ENCODE measurements around the gene DEPDC4. TPM values are rescaled to one million over a fixed set of nuclear protein-coding genes. Genes with fewer than 3 reads are reported as not detected.

The DEPDC4 gene
- total RNA-seq, 1 experiment from 2014 or later: 3.2 TPM

DNA sequence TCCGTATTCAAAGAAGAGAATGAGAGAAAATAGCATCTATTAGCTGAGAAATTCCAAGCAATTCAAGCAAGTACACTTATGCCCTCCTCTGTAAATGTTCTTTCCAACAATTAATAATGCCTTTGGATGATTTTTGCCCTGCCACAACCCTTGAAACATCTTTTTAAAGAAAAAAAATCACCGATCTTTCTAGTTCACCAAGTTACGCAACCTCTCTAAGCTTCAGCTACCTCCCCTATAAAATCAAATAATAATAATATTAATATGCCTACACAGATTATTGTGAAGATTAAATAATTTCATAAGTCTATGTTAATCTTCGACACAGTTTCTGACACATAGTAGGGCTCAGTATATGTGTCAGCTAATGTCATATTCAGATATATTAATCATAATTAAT, 19.1 kb downstream of the DEPDC4 start:
- H3K14ac ChIP-seq (ENCODE audit: insufficient read depth, low read length): no peak overlapping the region
- TF ChIP-seq, protein P1, sequence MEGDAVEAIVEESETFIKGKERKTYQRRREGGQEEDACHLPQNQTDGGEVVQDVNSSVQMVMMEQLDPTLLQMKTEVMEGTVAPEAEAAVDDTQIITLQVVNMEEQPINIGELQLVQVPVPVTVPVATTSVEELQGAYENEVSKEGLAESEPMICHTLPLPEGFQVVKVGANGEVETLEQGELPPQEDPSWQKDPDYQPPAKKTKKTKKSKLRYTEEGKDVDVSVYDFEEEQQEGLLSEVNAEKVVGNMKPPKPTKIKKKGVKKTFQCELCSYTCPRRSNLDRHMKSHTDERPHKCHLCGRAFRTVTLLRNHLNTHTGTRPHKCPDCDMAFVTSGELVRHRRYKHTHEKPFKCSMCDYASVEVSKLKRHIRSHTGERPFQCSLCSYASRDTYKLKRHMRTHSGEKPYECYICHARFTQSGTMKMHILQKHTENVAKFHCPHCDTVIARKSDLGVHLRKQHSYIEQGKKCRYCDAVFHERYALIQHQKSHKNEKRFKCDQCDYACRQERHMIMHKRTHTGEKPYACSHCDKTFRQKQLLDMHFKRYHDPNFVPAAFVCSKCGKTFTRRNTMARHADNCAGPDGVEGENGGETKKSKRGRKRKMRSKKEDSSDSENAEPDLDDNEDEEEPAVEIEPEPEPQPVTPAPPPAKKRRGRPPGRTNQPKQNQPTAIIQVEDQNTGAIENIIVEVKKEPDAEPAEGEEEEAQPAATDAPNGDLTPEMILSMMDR (conservative IDR thresholded peaks at IDR 0.05): no peak
- no peak overlapping the region for H3K4me3 Mint-ChIP-seq
- H3K4me1 ChIP-seq (ENCODE audit: insufficient read depth, low read length): no peaks in the 10 kb centered on the region
- H4K20me1 ChIP-seq (ENCODE audit: control insufficient read depth, insufficient read depth, insufficient read length): no peaks in the 10 kb centered on the region
- H3K23me2 ChIP-seq (ENCODE audit: insufficient read length, low read depth, low read length, poor library complexity, severe bottlenecking): no peaks in the 10 kb centered on the region
- no peaks in the 10 kb centered on the region for H3K27me3 ChIP-seq (ENCODE audit: insufficient read depth, low read length)
- H3K18ac ChIP-seq (ENCODE audit: insufficient read length, low read depth, low read length): no peak overlapping the region
- no peaks in the 10 kb centered on the region for H3K9me3 Mint-ChIP-seq
- no peaks in the 10 kb centered on the region for H3K36me3 Mint-ChIP-seq (ENCODE audit: insufficient read depth in 1 of 3, low read depth in 3 of 3)
- H3K9me3 ChIP-seq (ENCODE audit: control insufficient read depth, low read depth, low read length): no peaks in the 10 kb centered on the region
- no peak overlapping the region for H2BK20ac ChIP-seq (ENCODE audit: low read depth, low read length, poor library complexity, severe bottlenecking)
- H2BK120ac ChIP-seq (ENCODE audit: low read depth, low read length, poor library complexity, severe bottlenecking): no peak overlapping the region
- no peak for DNase-seq
- H3K27me3 Mint-ChIP-seq (ENCODE audit: low read depth): no peaks in the 10 kb centered on the region
- no peak overlapping the region for H2AK5ac ChIP-seq (ENCODE audit: insufficient read length, low read length)
- no peak overlapping the region for H3K27ac ChIP-seq (ENCODE audit: insufficient read length, low read depth, low read length)
- H2BK5ac ChIP-seq (ENCODE audit: insufficient read length, low read length): no peak overlapping the region
- H3T11ph ChIP-seq (ENCODE audit: low read length): no peak overlapping the region
- H3K4me1 Mint-ChIP-seq: no peaks in the 10 kb centered on the region
- H3K23ac ChIP-seq (ENCODE audit: insufficient read length, low read depth, low read length): no peak overlapping the region
- no peak overlapping the region for H2AFZ ChIP-seq (ENCODE audit: low read length)
- H2BK12ac ChIP-seq (ENCODE audit: insufficient read length, low read depth, low read length): no peak overlapping the region
- no peak overlapping the region for H3K4me2 ChIP-seq (ENCODE audit: insufficient read depth, insufficient read length, low read length)
- no peak overlapping the region for H3K27ac Mint-ChIP-seq
- no peaks in the 10 kb centered on the region for H3K79me2 ChIP-seq (ENCODE audit: insufficient read depth, low read length)
- H3K79me1 ChIP-seq (ENCODE audit: insufficient read depth, low read depth, low read length, poor library complexity, severe bottlenecking): no peaks in the 10 kb centered on the region
- H4K5ac ChIP-seq (ENCODE audit: insufficient read length, low read depth, low read length): no peak overlapping the region
- WGBS (ENCODE audit: extremely low coverage, insufficient read length, low lambda C conversion rate): 100% methylated on average over 1 of the region's 4 CpGs
- no peak overlapping the region for H3K56ac ChIP-seq (ENCODE audit: insufficient read length, low read depth, low read length)
- H3K9ac ChIP-seq (ENCODE audit: extremely low read depth, insufficient read length, low read length): no peak overlapping the region
- no peak overlapping the region for H2BK15ac ChIP-seq (ENCODE audit: low read depth, low read length)
- no peak overlapping the region for H4K91ac ChIP-seq (ENCODE audit: insufficient read length, low read depth, low read length)
- H4K8ac ChIP-seq (replicated peaks; ENCODE audit: insufficient read length, low read depth, low read length): no peak overlapping the region
- no peak overlapping the region for H3K4ac ChIP-seq (ENCODE audit: low read depth, low read length)

All from H9 (cell line).